NT2/D1 (cell line): ENCODE measurements around the gene DCC.

Experiments used
- DNase-seq: peaks from one replicate; pipeline ENCODE4 v3.0.0-alpha.2; 2011; ENCODE audit warnings: low read depth, low spot score
- H3K27me3 ChIP-seq: 2 replicates; pipeline ENCODE4 v1.6.0; 2011; ENCODE audit warnings: mild to moderate bottlenecking; ENCODE audit not compliant: insufficient read length, insufficient read depth
- H3K36me3 ChIP-seq: 2 replicates; pipeline ENCODE4 v1.6.1; 2011; ENCODE audit warnings: mild to moderate bottlenecking, low read length, mixed read lengths; ENCODE audit not compliant: insufficient read depth, insufficient read length
- H3K4me1 ChIP-seq: 2 replicates; pipeline ENCODE4 v1.5.1; 2011; ENCODE audit not compliant: insufficient read depth, insufficient read length
- H3K4me3 ChIP-seq: 2 replicates; pipeline ENCODE4 v1.5.1; 2011; ENCODE audit warnings: low read depth; ENCODE audit not compliant: insufficient read length
- H3K9ac ChIP-seq: 2 replicates; pipeline ENCODE4 v1.6.0; 2011; ENCODE audit warnings: low read depth; ENCODE audit not compliant: insufficient read length
- H3K9me3 ChIP-seq: 2 replicates; pipeline ENCODE4 v1.5.1; 2011; ENCODE audit warnings: mild to moderate bottlenecking, low read length; ENCODE audit not compliant: insufficient read depth
- SUZ12 ChIP-seq: IDR thresholded peaks from 2 replicates; pipeline ENCODE4 v1.6.1; 2011; ENCODE audit not compliant: insufficient read length, insufficient read depth; ENCODE audit errors: extremely low read depth
- YY1 ChIP-seq: IDR thresholded peaks from 2 replicates; pipeline ENCODE4 v1.6.1; 2011; ENCODE audit not compliant: insufficient read length, insufficient read depth
- ZNF274 ChIP-seq: IDR thresholded peaks from 2 replicates; pipeline ENCODE4 v1.6.1; 2011; ENCODE audit warnings: mild to moderate bottlenecking, low read depth, low read length

DCC gene

DNA sequence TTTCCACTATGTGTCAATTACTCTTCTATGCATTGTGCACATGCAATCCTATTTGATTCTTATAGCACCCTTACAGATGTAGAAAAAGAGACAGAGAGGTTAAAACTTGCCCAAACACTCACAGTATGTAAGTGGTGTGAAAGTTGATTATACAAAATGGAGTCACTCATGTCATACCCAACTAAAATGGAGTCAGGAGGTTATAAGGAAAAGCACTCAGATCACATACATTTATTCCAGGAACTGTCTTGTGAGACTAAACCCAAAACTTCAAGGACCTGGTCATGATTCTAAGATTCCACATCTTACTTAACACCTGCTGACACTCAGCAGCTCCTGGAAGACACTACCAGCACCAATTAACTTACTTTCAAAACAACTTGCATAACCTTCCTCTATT, 1081.9 kb downstream of the DCC start:
- Histone ChIP-seq H3K9me3 (no peaks in the 10 kb centered on the region), H3K9ac (no peak overlapping the region), H3K4me1 (no peaks in the 10 kb centered on the region), H3K4me3 (no peak overlapping the region), H3K36me3 (no peaks in the 10 kb centered on the region), H3K27me3 (no peaks in the 10 kb centered on the region)
- TF ChIP-seq SUZ12: no peak
- no peak for TF ChIP-seq ZNF274
- TF ChIP-seq YY1: no peak
- no peak for DNase-seq

GRCh38 chr18:53422896-53423295, 1082.9 kb downstream of the DCC start:
- no peak overlapping the region for H3K9ac ChIP-seq
- H3K9me3 ChIP-seq: no peaks in the 10 kb centered on the region
- no peaks in the 10 kb centered on the region for H3K27me3 ChIP-seq
- no peak overlapping the region for H3K4me3 ChIP-seq
- no peaks in the 10 kb centered on the region for H3K36me3 ChIP-seq
- no peaks in the 10 kb centered on the region for H3K4me1 ChIP-seq
- no peak for DNase-seq
- TF ChIP-seq YY1 (no peak), ZNF274 (no peak)

DNA sequence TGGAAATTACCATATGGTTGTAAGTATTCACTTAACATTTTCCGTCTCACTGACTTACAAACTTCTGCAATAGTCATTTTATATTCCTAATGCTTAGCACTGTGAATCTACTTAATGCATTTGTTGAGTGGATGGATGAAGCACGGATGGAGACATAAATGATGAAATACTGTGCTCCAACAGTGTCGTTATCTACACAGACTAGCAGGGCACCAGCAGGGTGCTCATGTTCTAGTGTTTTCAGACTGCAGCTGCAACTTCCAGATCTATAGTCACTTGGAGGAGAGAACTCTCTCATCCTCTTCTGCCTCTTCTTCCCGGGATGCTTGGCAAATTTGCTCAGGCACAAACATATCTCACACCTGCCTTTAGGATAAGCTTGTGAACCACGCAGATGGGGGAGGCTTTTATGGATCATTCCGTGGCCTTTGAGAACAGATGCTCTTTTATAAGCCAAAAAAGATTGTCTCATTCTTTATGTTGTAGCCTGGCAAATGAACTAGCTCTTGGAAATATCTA, 1086.7 kb downstream of the DCC start:
- H3K4me3 ChIP-seq: no peak overlapping the region
- no peaks in the 10 kb centered on the region for H3K27me3 ChIP-seq
- H3K4me1 ChIP-seq: no peaks in the 10 kb centered on the region
- H3K9me3 ChIP-seq: no peaks in the 10 kb centered on the region
- TF ChIP-seq YY1 (no peak), ZNF274 (no peak), SUZ12 (no peak)
- DNase-seq: no peak
- no peak overlapping the region for H3K9ac ChIP-seq
- H3K36me3 ChIP-seq: no peaks in the 10 kb centered on the region

- DNase-seq: no peak
- Histone ChIP-seq H3K27me3 (no peaks in the 10 kb centered on the region), H3K9ac (no peak overlapping the region), H3K4me1 (no peaks in the 10 kb centered on the region), H3K4me3 (no peak overlapping the region), H3K36me3 (no peaks in the 10 kb centered on the region), H3K9me3 (no peaks in the 10 kb centered on the region)
- TF ChIP-seq ZNF274: no peak
- no peak for TF ChIP-seq YY1
- TF ChIP-seq SUZ12: no peak
Measured at GRCh38 chr18:53441761-53442414, 1101.9 kb downstream of the DCC start.

GRCh38 chr18:53442415-53442783, 1102.4 kb downstream of the DCC start:
- Histone ChIP-seq H3K27me3 (no peaks in the 10 kb centered on the region), H3K9me3 (no peaks in the 10 kb centered on the region), H3K4me1 (no peaks in the 10 kb centered on the region), H3K36me3 (no peaks in the 10 kb centered on the region), H3K4me3 (no peak overlapping the region), H3K9ac (no peak overlapping the region)
- TF ChIP-seq YY1 (no peak), SUZ12 (no peak), ZNF274 (no peak)
- no peak for DNase-seq

DNA sequence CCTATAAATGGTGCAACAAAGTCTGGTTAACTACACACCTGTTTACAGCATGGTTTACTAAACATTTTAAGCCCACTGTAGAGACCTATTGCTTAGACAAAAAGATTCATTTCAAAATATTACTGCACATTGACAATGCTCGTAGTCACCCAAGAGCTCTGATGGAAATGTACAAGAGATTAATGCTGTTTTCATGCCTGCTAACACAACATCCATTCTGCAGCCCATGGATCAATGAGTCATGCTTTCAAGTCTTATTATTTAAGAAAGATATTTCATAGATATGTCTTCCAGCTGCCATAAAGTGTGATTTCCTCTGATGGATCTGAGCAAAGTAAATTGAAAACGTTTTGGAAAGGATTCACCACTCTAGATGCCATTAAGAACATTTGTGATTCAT, 1103.3 kb downstream of the DCC start:
- TF ChIP-seq SUZ12 (no peak), YY1 (no peak), ZNF274 (no peak)
- Histone ChIP-seq H3K4me3 (no peak overlapping the region), H3K27me3 (no peaks in the 10 kb centered on the region), H3K36me3 (no peaks in the 10 kb centered on the region), H3K9me3 (no peaks in the 10 kb centered on the region), H3K9ac (no peak overlapping the region), H3K4me1 (no peaks in the 10 kb centered on the region)
- DNase-seq: no peak

DNA sequence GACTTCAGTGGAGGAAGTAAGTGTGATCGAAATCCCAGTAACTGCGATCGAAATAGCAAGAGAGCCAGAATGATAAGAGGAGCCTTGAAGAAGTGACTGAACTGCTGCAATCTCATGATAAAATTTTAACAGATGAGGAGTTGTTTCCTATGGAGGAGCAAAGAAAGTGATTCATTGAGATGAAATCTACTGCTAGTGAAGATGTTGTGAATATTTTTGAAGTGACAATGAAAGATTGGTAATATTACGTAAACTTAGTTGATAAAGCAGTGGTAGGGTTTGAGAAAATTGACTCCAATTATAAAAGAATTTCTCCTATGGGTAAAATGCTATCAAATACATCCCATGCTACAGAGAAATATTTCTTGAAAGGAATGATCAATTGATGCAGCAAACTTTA, 1103.8 kb downstream of the DCC start:
- H3K27me3 ChIP-seq: no peaks in the 10 kb centered on the region
- H3K4me1 ChIP-seq: no peaks in the 10 kb centered on the region
- H3K4me3 ChIP-seq: no peak overlapping the region
- H3K9me3 ChIP-seq: no peaks in the 10 kb centered on the region
- no peak for DNase-seq
- no peak overlapping the region for H3K9ac ChIP-seq
- TF ChIP-seq YY1 (no peak), SUZ12 (no peak), ZNF274 (no peak)
- no peaks in the 10 kb centered on the region for H3K36me3 ChIP-seq

GRCh38 chr18:53451902-53452301, 1111.9 kb downstream of the DCC start:
- DNase-seq: no peak
- H3K36me3 ChIP-seq: no peaks in the 10 kb centered on the region
- H3K9ac ChIP-seq: no peak overlapping the region
- H3K4me1 ChIP-seq: no peaks in the 10 kb centered on the region
- no peak for TF ChIP-seq ZNF274
- TF ChIP-seq YY1: no peak
- no peak for TF ChIP-seq SUZ12
- no peak overlapping the region for H3K4me3 ChIP-seq
- no peaks in the 10 kb centered on the region for H3K27me3 ChIP-seq
- H3K9me3 ChIP-seq: no peaks in the 10 kb centered on the region
